Measurements from ENCODE around the gene CTDSPL.

CTDSPL gene

DNA sequence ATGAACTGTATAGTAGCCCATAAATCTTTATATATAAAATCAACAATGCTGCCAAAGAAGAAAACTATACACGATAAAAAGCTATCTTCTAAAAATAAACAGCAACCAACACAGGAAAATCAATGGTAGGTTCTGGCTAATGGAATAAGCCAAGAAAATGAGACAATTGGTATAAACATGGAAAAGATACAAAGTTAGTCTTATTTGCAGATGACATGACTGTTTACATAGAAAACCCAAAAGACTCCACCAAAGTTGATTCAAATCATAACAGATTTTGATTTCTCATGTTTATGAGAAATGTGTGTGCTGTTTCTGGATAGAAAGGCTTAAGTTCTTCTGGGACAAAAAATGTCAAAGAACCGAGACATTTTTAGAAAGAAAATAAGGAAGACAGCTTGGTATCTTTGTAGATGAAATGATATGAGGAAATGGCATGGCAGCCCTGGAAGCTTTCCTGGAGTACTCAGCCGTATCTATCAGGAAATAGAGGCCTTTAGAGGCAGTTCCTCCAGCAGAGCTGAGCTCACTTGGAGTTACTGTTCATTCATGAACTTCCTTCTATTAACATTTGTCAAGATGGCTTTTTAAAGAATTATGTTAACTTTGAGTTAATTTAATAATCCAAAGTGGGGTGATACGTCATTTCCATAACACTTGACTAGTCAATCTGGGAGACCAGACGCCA, 92.2 kb downstream of the CTDSPL start:
- H3K4me3 ChIP-seq (ENCODE audit: low read depth, low read length): no peak overlapping the region
- TF ChIP-seq, protein P1, sequence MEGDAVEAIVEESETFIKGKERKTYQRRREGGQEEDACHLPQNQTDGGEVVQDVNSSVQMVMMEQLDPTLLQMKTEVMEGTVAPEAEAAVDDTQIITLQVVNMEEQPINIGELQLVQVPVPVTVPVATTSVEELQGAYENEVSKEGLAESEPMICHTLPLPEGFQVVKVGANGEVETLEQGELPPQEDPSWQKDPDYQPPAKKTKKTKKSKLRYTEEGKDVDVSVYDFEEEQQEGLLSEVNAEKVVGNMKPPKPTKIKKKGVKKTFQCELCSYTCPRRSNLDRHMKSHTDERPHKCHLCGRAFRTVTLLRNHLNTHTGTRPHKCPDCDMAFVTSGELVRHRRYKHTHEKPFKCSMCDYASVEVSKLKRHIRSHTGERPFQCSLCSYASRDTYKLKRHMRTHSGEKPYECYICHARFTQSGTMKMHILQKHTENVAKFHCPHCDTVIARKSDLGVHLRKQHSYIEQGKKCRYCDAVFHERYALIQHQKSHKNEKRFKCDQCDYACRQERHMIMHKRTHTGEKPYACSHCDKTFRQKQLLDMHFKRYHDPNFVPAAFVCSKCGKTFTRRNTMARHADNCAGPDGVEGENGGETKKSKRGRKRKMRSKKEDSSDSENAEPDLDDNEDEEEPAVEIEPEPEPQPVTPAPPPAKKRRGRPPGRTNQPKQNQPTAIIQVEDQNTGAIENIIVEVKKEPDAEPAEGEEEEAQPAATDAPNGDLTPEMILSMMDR (IDR thresholded peaks at IDR 0.05; ENCODE audit: low read depth, low read length): no peak
- in situ Hi-C loops (cut with HindIII; ENCODE audit: low sequenced_read_pairs): no loop called here
- no peak for DNase-seq (ENCODE audit: low read depth, low spot score)

DNA sequence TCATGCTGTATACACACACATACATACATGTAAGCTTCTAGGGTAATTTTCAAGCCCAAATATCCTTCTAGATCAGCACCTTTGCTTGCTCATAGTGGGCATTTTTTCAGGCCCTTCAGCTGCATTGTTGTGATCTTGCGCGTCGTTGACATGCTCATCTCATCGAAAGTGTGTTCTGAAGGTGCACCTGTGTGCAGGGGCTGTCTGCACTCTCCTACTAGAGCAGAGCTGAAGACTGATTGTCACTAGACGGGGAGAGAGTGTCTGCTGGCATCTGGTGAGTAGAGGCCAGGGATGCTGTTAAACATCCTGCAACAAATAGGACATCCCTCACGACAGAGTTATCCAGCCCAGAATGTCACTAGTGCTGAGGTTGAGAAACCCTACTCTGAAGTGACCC, 93.2 kb downstream of the CTDSPL start:
- no peak overlapping the region for H3K4me3 ChIP-seq (ENCODE audit: low read depth, low read length)
- in situ Hi-C loops (cut with HindIII; ENCODE audit: low sequenced_read_pairs): no loop called here
- TF ChIP-seq, protein P1 (IDR thresholded peaks at IDR 0.05; ENCODE audit: low read depth, low read length): no peak

DNA sequence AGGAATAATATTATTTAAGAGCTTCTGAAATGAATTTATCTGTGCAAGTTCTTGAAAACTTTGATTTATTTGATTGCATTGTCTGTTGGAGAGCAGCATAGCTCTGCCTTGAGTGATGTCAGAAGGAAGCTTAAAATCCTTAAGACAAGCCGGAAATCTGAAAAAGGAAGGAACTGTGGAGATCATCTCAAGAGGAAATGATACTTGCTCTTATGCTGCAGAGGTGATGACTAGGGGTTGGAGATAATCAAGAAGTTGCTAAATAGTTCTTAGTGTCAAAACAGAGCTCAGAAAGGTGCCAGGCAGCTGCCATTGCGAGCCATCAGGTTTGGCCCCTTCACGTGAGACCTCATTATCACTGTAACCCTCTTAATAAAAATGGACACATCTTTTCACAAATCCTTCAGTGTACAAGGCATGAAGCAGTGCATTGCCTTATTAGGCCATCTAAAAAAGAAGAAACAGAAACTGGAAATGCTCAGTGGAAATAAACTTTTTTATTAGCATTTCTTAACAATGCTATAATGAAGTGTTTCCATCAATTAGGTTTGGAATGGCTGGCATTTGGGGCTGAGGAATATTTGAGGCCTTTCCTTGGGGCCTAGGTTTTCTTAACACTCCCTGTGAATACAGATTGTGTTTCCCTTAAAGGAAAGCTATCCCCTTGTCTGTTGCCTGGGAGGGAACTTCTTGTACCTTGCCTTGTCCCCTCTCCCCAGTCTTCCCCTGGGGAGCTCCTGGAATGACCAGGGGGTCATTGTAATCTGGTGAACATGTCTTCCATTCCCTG, 94.4 kb downstream of the CTDSPL start:
- in situ Hi-C loops (cut with HindIII; ENCODE audit: low sequenced_read_pairs): no loop called here
- no peak overlapping the region for H3K4me3 ChIP-seq (ENCODE audit: low read depth, low read length)
- TF ChIP-seq, protein P1 (IDR thresholded peaks at IDR 0.05; ENCODE audit: low read depth, low read length): no peak
- no peak for DNase-seq (ENCODE audit: low read depth, low spot score)

More for the DNA sequence above, 93.2 kb downstream of the CTDSPL start:
- no peak for DNase-seq (ENCODE audit: low read depth, low spot score)

DNA sequence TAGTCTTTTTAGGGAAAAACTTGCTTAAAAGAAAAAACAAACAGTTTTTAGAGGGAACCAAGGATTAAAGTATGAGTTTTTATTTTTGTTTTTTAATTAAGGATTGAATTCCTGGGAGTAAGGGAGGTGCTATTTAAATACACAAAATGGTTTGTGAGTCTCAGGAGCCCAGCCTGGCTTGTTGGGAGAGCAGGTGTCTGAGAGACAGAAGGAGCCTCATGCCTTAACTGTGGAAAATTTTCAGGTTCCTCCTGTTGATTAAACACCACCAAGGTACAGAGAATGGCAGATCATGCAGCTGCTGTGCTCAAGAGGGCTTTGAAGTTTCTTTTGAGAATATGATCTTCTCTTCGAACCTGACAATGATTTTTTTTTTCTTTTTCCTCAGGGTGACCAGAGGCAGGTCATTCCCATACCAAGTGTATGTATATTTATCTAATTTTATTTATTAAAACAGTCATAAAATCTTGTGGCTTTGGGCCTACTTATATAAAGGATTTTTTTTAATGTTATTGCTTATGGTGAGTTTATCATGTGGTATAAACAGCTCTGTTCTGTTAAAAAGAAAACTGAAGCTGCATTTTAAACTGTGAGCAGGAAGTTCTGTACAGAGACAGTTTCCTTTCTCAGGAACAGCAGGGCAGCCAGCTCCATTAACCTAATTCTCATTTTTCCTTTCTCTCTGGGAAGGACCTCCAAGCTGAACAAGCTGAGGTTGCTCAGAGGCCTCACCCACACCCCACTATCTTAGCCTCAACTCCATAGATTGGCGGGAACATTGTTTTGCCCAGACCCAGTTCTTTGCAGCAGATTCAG, 95.3 kb downstream of the CTDSPL start:
- in situ Hi-C loops (cut with HindIII; ENCODE audit: low sequenced_read_pairs): no loop called here
- TF ChIP-seq, protein P1 (IDR thresholded peaks at IDR 0.05; ENCODE audit: low read depth, low read length): no peak
- no peak for DNase-seq (ENCODE audit: low read depth, low spot score)
- no peak overlapping the region for H3K4me3 ChIP-seq (ENCODE audit: low read depth, low read length)

DNA sequence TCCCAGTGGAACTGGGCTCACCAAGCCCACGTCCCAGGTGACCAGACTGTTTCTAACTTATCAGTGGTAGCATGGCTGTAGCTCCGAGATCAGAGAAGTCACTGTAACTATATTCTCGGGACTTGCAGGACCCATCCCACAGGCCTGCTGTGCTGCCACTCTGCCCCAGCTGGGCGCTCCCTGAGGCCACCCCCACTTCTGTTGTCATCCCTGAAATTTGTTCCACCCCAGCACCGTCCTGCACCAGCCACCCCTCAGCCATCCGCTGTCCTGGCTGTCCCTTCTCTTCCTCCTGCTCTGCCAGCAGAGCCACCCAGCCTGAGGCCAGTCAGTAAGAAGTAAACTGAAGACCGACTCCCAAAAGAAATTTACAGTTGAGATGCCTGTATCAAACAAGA, 95.9 kb downstream of the CTDSPL start:
- in situ Hi-C loops (cut with HindIII; ENCODE audit: low sequenced_read_pairs): no loop called here
- TF ChIP-seq, protein P1 (IDR thresholded peaks at IDR 0.05; ENCODE audit: low read depth, low read length): no peak
- no peak for DNase-seq (ENCODE audit: low read depth, low spot score)
- no peak overlapping the region for H3K4me3 ChIP-seq (ENCODE audit: low read depth, low read length)

DNA sequence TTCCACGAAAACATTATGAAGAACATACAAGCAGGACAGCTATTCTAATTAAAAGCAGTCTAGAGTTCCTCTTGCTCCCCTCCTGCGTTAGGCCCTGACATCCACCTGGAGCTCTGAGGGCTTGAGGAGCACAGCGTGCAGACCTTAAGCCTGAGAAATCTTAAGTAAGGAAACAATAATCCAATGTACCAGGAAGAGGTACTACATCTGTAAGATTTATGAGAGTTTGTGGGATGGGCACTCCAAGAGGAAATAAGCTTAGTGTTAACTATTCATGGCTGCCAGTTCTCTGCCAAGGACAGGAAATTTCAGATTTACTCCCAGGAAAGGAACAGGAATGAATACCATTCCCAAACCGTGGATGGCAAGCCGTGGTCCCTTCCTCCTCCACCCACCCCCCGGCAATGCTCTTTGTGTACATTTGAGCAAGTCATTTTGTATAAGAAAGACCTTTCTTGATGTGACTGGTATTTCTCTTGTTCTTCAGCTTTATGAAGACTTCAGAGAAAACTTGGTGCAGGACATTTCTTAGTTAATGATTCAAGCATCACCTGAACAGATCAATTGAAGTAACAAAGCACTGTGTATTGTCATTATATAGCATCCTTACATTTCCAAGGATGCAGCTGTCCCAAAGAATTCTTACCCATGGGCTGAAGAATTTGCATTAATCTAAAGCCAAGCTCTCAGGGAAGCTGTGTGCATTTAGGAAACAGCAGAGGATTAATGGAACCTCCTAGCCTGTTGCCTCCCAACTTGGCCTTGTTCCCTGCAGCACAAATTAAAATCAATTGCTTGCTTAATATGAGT, 100.1 kb downstream of the CTDSPL start:
- TF ChIP-seq, protein P1 (IDR thresholded peaks at IDR 0.05; ENCODE audit: low read depth, low read length): no peak
- H3K4me3 ChIP-seq (ENCODE audit: low read depth, low read length): no peak overlapping the region
- in situ Hi-C loops (cut with HindIII; ENCODE audit: low sequenced_read_pairs): no loop called here
- no peak for DNase-seq (ENCODE audit: low read depth, low spot score)
